GM20000 (cell line): ENCODE results near the gene PDS5B.
A peak's percentile ranks its signal among the peaks of the same experiment; 100 is the strongest.

Source experiments
- DNase-seq: peaks from one replicate; pipeline ENCODE4 v3.0.0; 2012; ENCODE audit warnings: low spot score
- CTCF ChIP-seq: IDR thresholded peaks from 2 replicates; pipeline ENCODE4 v1.5.1; 2012; ENCODE audit warnings: mild to moderate bottlenecking, control low read depth; ENCODE audit errors: extremely low read depth, missing control alignments

The PDS5B gene

GRCh38 chr13:32650705-32651311, 64.6 kb downstream of the PDS5B start:
- DNase-seq, result peak; percentile 41
- TF ChIP-seq CTCF, result peak; percentile 79

- TF ChIP-seq CTCF, result no peak
Observed at GRCh38 chr13:32657309-32657708, 71.1 kb downstream of the PDS5B start.

GRCh38 chr13:32659736-32660135, 73.5 kb downstream of the PDS5B start:
- DNase-seq, result no peak
- no peak for TF ChIP-seq CTCF

More at GRCh38 chr13:32657309-32657708, 71.1 kb downstream of the PDS5B start:
- DNase-seq, result no peak

GRCh38 chr13:32660227-32660626, 74.0 kb downstream of the PDS5B start:
- DNase-seq, result no peak
- no peak for TF ChIP-seq CTCF

- DNase-seq, result no peak
- no peak for TF ChIP-seq CTCF
Observed at GRCh38 chr13:32661685-32662084, 75.4 kb downstream of the PDS5B start.

- no peak for TF ChIP-seq CTCF
- no peak for DNase-seq
Observed at GRCh38 chr13:32663660-32664059, 77.4 kb downstream of the PDS5B start.

- TF ChIP-seq CTCF, result no peak
Observed at GRCh38 chr13:32666990-32667571, 80.8 kb downstream of the PDS5B start.

More at GRCh38 chr13:32666990-32667571, 80.8 kb downstream of the PDS5B start:
- no peak for DNase-seq
